Thyroid gland (tissue), 4 donors: ENCODE measurements around the gene SNX27.

Experiments used
- POLR2A ChIP-seq, 2 donors: fragments of 450-650 bp; IDR thresholded peaks; one replicate each; pipeline ENCODE4 v1.6.1; 2017; ENCODE audit warnings: antibody characterized with exemption in 2 of 2, mild to moderate bottlenecking in 2 of 2, moderate library complexity in 1 of 2
- TF ChIP-seq, protein P1 (sequence below), 6 experiments: fragments of 200-600 bp in 3 of 6; fragments of 450-650 bp in 3 of 6; sonication (generic) in 3 of 6; IDR thresholded peaks; one replicate each; pipeline ENCODE4 v1.5.1; 2016 to 2019; ENCODE audit warnings: antibody characterized with exemption in 6 of 6, mild to moderate bottlenecking in 2 of 6, inconsistent platforms in 1 of 6, moderate library complexity in 1 of 6

DNA sequence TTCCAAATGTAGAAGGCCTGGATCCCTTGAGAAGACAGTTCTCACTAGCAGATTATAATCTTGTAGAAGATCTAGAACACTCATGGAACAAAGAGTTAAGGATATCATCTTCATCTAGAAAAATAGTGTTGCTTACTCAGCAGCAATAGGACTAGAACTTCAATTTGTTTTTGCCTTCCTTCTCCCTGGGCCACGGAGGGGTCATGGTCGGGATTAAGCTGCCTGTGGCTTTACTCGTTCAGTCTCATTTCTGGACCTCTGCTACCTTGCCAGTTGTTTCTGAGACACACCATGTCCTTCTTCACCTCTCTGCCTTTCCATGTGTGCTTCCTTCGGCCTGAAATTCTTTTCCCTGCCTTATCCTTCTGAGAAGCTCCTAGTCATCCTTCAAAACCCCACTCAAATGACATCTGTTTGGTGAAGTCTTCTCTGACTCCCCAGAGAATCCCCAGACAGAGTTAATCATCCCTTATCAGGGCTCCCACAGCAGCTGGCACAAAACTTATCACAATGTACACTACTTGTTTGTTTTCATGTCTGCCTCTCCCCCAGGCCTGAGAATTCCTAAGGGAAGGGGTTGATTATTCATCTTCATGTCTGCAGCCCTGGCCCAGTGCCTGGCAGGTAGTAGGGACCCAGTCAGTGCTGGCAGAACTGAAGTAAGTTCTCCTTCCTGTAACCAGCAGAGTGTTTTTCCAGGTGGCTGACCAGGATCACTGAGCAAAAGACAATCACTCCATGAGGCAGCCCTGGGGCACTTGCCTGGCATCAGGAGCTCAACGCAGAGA lies 15.5 kb upstream of the SNX27 start:
- TF ChIP-seq POLR2A (IDR thresholded peaks at IDR 0.05): no peak
- TF ChIP-seq, protein P1, sequence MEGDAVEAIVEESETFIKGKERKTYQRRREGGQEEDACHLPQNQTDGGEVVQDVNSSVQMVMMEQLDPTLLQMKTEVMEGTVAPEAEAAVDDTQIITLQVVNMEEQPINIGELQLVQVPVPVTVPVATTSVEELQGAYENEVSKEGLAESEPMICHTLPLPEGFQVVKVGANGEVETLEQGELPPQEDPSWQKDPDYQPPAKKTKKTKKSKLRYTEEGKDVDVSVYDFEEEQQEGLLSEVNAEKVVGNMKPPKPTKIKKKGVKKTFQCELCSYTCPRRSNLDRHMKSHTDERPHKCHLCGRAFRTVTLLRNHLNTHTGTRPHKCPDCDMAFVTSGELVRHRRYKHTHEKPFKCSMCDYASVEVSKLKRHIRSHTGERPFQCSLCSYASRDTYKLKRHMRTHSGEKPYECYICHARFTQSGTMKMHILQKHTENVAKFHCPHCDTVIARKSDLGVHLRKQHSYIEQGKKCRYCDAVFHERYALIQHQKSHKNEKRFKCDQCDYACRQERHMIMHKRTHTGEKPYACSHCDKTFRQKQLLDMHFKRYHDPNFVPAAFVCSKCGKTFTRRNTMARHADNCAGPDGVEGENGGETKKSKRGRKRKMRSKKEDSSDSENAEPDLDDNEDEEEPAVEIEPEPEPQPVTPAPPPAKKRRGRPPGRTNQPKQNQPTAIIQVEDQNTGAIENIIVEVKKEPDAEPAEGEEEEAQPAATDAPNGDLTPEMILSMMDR (IDR thresholded peaks at IDR 0.05): no peak
